ENCODE measurements around the gene NIN.

NIN gene

GRCh38 chr14:50758945-50759344 lies 72.0 kb downstream of the NIN start:
- no peak for DNase-seq (ENCODE audit: low spot score)

GRCh38 chr14:50758305-50758704 lies 72.7 kb downstream of the NIN start:
- H3K27ac ChIP-seq = peak overlapping the region; percentile 43 to 65
- no peak for TF ChIP-seq CTCF (IDR thresholded peaks at IDR 0.05)
- no peak overlapping the region for H3K4me3 ChIP-seq
- no peak for DNase-seq (ENCODE audit: low spot score)

More at GRCh38 chr14:50758945-50759344, 72.0 kb downstream of the NIN start:
- Histone ChIP-seq H3K27ac (peak overlapping the region; percentile 47 to 65), H3K4me3 (no peak overlapping the region)
- no peak for TF ChIP-seq CTCF (IDR thresholded peaks at IDR 0.05)

- DNase-seq (ENCODE audit: low spot score) = no peak
- no peak for TF ChIP-seq CTCF (IDR thresholded peaks at IDR 0.05)
- no peak overlapping the region for H3K4me3 ChIP-seq
These were observed 73.3 kb downstream of the NIN start for GRCh38 chr14:50757702-50758101.

GRCh38 chr14:50756300-50756699 lies 74.7 kb downstream of the NIN start:
- no peak for TF ChIP-seq CTCF (IDR thresholded peaks at IDR 0.05)
- no peak for DNase-seq (ENCODE audit: low spot score)
- H3K27ac ChIP-seq = no peak overlapping the region
- no peak overlapping the region for H3K4me3 ChIP-seq

More at GRCh38 chr14:50757702-50758101, 73.3 kb downstream of the NIN start:
- H3K27ac ChIP-seq = no peak overlapping the region

GRCh38 chr14:50750323-50750722 lies 80.6 kb downstream of the NIN start:
- H3K27ac ChIP-seq = no peak overlapping the region
- no peak overlapping the region for H3K4me3 ChIP-seq
- DNase-seq (ENCODE audit: low spot score) = no peak
- no peak for TF ChIP-seq CTCF (IDR thresholded peaks at IDR 0.05)

- Histone ChIP-seq H3K4me3 (no peak overlapping the region), H3K27ac (no peak overlapping the region)
- no peak for DNase-seq (ENCODE audit: low spot score)
- TF ChIP-seq CTCF (IDR thresholded peaks at IDR 0.05) = no peak
These were observed 85.4 kb downstream of the NIN start for GRCh38 chr14:50745401-50746058.

GRCh38 chr14:50744231-50744630 lies 86.7 kb downstream of the NIN start:
- no peak for TF ChIP-seq CTCF (IDR thresholded peaks at IDR 0.05)
- DNase-seq (ENCODE audit: low spot score) = no peak
- no peak overlapping the region for H3K4me3 ChIP-seq
- no peak overlapping the region for H3K27ac ChIP-seq
